CD4-positive, alpha-beta T cell treated with Interleukin-1 beta for 1 hour (primary cell): ENCODE results near the gene GALM.
A peak's percentile ranks its signal among the peaks of the same experiment; 100 is the strongest.
"Not testable (repeated sequence)": the region's sequence is repeated elsewhere in the genome, so short reads cannot be mapped to it uniquely, and the experiment has no call there.

Experiments
- DNase-seq, 2 donors: peaks; one replicate each; pipeline ENCODE4 v3.0.0-alpha.2; 2020 to 2022

GALM gene

DNA sequence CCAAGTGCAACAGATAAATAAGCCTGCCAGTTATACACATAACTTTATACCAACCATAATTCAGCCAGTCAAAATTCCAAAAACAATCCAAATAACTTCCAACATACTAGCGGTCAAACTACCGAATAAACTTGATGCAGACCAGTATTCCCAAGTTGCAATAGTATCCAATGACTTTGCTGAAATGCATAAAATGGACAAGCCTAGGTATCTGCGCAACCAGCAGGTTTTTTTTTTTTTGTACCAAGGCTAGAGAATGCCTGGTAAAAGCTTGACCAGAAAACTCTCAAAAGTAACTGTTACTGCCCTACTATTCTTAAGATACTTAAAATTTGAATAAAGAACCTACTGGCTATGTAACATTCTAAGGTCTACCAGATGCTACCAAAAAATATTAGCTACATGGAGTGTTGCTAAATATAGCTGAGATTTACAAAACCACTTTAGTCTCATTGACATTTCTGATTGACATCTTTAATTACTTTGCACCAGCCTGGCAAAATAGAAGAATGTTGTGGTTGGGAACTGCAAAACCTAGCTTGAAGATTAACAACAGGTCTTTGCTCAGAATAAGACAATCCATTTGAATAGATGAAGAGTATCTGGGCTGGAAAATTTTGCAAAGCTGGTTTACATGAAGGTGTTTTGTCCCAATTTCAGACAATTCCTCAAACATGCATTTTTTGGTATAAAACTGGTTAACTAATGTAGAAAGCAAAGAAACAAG, 77.9 kb downstream of the GALM start:
- DNase-seq: no peak

DNA sequence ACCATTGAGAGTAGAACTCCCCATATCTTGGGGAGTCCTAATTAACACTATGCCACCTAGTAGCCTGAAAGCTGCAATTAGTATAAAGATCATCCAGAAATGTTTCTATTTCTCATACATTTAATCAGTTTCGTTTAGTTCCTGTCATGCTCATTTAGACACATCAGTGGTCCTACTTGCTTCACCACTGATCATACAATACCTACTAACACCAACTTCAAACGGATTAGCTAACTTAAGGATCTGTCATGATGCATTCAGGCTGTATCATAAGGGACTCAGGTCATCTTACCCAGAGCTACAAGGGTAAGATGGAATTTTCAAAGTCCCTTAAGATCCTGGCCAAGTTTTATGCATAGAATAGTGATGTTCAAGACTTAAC, 78.5 kb downstream of the GALM start:
- DNase-seq: no peak

DNA sequence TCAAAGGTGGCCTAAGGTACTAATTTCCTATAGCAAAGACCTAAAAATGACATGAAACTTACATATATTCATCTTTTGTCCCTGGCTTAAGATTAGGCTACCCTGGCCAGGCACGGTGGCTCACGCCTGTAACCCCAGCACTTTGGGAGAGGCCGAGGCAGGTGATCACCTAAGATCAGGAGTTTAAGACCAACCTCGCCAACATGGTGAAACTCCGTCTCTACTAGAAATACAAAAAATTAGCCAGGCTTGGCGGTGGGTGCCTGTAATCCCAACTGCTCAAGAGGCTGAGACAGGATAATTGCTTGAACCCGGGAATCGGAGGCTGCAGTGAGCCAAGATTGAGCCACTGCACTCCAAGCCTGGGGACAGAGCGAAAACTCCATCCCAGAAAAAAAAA, 79.4 kb downstream of the GALM start:
- DNase-seq: no peak

DNA sequence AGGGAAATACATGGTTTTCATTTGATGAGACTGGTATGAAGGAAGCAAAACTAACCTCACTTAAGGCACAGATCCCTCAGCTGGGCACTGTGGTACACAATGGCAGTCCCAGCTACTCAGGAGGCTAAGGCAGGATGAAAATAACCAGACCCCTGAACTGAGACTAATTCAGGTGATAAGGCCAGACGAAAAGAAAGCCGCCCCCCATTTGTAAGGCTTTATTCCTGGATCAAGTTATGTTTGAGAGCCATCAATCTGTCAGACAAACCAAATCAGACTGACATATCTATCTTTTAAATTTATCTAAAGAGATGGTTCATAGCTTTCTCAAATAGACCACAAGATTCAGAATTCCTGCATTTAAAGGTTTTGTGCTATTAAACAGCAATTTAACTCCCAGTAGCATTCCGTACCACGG, 81.1 kb downstream of the GALM start:
- no peak for DNase-seq

DNA sequence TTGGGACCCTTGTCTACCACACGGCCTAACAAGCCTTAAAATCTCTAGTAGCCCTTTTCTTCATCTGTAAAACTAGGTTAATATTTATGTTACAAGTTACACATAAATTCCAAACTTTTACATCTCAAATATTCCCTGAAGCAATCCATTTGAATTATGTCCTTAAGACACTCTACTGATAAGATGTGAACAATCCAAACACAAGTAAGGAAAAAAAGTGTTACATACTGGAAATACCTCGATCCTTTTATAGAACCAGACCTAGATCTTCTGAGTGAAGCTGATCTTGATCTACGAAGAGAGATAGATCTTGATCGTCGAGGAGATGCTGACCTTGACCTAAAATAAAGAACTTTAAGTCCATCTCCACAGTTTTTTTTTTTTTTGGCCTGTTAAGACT, 81.9 kb downstream of the GALM start:
- no peak for DNase-seq

DNA sequence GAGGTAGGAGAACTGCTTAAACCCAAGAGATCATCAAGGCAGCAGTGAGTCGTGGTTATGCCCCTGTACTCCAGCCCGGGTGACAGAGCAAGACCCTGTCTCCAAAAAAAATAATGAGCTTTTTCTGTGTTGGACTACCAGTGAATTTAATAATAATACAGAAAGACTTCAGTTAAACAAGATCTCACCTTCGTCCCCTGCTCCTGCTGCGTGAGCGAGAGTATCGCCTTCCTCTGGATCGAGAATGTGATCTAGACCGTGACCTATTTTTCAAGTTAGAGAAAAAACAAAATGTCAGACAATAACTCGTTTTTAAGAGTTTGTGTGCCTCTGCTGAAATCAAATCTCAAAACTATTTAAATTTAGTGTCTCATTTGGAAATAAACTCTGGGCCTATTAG, 82.5 kb downstream of the GALM start:
- no peak for DNase-seq

DNA sequence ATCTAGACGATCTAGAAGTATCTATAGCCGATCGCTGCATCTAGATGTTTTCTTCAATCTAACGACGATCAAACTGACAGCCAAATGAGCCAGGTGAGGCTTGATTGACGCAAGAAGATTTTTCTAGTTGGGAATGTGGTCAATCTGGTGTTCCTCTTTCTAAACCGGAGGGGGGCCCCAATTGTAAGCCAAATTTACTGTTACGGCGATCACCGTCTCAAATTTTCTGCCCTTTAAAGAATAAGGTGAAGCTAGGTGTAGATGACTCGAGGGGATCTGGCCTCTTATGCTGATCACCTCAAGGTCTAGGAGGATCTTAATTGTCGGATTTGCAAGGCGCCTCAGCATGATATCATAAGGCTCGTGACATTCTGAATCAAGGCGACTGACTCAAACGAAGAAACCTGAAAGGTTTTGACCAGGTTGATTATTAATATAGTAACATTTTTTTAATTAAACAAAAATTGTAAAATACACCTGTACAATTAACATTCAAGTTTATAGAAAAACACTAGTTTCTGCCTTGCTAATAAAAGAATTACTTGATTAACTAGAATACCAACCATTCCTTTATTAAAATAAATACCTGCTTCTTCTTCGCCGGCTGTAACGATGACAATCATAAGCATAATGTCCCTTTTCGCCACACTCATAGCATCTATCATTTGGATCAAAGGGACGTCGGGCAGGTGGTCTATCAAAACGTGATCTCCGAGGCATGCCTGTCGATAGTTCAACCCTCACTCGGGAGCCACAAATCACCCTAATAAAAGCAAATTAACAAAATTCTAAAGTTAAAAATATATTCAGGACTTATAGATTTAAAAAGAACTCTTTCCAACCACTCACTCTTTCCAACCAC, 83.3 kb downstream of the GALM start:
- DNase-seq: no peak

DNA sequence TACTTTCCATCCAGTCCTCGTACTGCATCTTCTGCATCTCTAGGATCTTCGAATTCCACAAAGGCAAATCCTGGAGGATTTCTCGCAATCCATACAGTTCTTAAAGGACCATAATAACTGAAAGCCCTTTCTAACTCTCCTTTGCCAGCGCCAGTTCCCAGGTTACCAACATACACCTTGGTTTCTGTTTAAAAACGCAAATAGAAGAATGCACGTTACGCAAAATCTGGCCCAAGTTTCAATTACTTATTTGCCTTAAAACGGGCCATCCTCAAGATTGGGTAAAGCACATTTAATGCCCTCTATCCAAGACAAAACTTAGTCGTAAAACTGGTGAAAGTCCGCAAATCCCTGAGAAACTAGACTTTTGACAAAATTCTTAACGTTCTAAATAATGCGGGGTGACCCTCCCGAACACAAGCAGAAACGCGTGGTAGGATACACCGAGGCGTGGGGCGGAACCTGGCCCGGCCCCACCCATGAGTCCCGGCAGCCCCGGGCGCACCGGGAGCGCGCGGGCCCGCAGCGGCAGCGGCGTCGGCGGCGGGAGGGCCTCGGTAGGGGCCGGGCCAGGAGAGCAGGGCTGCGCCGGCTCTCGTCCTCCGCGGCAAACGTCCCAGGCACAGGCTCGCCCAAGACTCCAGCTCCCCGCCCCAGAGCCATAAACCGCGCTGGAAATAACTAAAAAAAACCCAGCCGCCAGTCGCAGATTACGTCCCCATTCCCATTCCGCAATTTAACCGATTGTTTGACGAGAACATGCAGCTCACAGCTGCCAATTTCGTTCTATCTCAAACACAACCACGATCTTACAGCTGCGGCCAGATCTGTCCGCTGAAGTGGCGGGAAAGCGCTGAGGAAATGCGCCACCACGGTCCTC, 84.3 kb downstream of the GALM start:
- DNase-seq: peak; percentile 60 to 61

DNA sequence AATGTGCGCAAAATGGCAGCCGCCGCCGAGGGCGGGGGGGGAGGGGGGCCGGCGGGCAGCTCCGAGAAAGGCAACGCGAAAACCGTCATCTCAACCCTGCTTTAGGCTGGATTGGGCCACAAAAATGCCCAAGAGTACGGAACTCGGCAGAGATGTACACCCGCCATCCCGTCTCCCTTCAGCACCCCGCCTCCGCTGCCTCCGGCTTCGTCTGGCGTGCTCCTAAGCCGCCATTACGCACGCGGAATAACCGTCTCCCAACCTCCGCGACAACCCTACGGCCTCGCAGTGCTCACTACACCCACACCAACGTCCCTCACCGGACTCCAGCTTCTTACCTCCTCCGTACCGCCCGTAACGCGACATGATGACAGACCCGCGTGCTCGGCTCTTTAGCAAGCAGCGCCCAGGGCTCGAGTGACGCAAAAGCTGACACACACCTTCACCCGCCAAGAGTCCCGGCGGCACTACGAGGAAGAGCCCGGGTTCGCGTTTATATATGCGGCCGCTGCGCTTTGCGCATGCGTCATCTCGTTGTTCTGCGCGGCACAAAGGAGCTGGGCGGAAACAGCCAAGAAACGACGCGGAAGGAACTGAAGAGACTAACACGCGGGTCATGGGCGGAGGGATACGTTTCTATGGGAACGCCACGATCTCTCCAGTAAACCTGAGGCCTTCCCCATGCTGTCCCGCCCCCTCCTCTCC, 85.1 kb downstream of the GALM start, which contains the start of gene SRSF7:
Gene SRSF7, minus strand, starts transcription at position 471 of the 705 bp plus-strand sequence. Its CDS starts 105 bp downstream, at position 366.
- DNase-seq: peak; percentile 98 to 99

DNA sequence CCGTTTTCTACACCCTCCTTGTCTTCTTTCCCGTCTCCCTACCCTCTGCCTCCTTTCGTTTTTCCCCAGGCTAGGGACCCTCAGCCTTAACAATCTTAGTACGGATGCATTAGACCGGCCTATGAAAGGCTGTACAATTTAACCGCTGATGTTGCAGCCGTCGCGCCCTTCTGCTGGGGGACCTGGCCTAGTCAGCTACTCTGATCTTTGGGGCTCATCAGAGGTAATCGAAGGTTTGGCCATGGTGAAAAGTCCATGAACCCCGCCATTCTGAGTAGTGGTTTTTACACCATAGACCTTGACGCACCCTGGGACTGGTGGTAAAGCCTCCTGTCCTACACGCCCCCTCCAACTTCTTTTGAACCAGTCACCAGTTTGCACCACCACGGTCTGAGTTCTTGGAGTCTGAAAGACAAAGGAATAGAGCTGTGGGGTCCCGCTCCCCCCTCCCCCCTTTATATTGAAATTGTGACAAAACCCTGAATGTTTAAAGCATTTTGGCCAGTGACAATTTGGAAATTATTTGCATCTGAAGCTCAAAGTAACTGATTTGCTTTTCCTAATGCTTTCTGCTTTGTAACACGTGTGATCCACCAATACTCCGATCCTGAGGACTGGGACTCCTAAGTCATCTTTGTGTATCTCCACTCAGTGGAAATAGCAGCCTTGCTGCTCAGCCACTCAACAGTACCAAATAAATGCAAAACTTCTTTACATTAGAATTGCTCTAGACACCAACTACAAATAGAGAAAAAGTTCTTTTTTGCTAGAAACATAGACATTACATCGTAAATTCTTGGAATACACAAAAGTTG, 85.9 kb downstream of the GALM start:
- no peak for DNase-seq

DNA sequence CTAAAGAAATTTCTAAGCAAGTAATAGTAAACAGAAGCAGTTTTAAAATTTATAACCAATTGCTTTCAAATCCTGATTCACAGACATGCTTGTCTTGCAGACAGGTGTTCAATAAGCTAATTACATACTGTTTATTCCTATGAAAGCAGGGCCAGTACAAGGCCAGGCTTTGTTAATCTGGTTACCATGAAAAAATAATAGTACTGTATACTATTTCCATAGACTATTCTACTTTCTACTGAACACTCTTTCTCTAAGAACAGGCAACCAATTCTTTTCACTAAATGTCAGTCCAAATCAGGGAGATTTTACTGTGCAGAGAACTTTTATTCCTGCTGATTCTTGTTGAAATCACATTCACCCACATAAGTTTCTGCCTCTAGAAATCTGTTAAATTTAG, 88.1 kb downstream of the GALM start:
- no peak for DNase-seq

DNA sequence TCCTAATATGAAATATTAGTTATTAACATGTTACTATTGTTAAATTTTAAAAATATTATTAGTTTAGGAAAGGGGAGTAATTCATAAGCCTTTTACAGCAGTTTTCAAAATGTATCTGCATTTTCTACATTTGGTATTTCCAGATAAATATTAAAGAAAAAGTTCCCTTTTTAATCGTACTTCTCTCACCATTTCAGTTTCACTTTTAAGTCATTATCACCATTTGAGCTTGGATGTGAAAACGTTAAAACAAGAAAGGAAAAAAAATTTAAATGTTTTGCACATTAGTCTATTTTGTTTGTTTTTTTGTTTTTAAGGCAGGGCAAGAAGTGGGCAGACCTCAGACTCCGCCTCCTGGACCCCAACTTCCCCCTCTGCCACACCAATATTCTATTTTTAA, 88.6 kb downstream of the GALM start:
- DNase-seq: no peak

DNA sequence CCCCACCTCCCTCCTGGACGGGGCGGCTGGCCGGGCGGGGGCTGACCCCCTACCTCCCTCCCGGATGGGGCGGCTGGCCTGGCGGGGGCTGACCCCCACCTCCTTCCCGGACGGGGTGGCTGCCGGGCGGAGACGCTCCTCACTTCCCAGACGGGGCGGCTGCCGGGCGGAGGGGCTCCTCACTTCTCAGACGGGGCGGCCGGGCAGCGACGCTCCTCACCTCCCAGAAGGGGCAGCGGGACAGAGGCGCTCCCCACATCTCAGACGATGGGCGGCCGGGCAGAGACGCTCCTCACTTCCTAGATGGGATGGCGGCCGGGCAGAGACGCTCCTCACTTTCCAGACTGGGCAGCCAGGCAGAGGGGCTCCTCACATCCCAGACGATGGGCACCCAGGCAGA, 90.0 kb downstream of the GALM start:
- DNase-seq: not testable (repeated sequence)

DNA sequence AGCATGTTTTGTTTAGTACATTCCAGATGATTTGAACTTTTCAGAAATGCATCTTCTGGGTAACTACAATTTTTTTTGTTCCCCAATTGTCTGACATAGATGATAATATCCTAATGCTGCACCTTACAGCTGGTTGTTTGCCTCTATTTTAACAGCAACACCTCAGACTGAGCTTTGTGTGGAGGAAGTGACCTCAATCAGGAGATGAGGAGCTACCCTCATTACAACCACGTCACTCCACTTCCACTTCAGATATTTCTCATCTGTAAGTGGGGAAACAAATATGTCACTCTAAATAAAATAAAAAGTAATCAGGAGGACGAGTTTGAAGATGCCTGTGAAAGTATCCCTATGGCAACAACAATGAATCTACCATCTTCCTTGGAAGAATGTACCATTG, 97.3 kb downstream of the GALM start:
- no peak for DNase-seq

DNA sequence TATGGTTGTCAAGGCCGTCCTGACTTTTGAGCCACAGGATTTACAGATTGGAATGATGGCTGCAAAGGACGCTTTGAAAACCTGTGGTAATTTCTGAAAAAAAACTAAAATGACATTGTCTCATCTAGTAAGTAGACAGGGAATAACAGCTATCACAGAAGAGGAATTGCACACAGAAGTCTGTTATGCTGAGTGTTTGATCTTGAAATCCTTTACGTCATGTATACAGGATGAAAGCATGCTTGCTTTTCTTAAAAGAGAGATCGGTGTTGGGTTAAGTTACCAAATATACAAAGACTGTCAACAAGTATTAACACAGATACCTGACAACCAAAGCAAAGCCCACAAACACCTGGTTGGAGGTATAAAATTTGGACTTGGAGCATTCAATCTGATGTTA, 97.8 kb downstream of the GALM start:
- no peak for DNase-seq

DNA sequence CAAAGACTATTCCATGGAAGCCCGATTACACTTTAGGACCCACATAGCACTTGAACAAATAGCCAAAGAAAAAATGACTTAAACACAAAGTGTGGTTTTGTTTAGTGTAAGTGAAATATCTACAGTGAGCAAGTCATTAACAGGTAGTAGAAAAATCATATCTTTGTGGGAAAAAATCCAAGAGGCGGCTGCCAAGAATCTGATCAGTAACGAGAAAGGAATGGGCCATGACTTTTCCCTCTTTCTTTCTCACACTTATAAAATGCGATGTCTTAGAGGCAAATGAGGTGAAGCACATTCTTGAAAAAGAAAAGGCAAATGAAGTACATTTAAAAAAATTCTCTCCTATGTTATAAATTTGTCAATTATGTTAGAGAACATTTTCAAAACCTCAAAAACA, 99.2 kb downstream of the GALM start:
- DNase-seq: no peak

DNA sequence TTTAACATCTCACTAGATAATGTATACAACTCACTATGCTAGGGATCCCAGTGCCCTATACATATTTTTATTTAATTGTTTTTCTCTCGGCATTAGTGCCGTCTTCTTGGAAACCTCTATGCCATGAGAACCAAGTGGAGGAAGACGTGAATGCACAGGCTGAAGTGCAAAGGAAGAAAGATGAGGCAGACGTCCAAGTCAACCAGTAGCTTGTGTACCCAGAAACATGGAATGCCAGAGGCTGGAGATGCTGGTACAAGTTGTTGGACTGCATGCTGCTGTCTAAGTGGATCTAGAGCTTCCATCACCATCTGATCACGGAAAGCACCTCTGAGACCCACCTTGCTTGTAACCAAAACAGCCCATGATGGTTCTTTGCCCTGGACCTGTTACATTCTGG, 99.6 kb downstream of the GALM start:
- no peak for DNase-seq

DNA sequence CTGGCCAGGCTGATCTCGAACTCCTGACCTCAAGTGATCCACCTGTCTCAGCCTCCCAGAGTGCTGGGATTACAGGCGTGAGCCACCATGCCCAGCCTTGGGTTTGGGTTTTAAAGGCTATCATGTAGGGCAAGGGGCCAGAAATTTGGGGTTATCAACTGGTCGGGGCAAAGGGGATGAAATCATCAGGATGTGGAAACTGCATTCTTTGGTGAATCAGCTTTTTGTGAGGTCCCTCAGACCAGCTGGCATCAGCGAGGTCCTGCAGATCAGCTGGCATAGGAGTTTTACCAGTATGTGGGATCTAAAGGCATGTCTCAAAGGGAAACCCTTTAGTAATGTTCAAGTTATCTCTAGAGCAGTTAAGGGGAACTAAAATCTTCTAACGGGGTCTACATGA, 105.7 kb downstream of the GALM start:
- DNase-seq: no peak

DNA sequence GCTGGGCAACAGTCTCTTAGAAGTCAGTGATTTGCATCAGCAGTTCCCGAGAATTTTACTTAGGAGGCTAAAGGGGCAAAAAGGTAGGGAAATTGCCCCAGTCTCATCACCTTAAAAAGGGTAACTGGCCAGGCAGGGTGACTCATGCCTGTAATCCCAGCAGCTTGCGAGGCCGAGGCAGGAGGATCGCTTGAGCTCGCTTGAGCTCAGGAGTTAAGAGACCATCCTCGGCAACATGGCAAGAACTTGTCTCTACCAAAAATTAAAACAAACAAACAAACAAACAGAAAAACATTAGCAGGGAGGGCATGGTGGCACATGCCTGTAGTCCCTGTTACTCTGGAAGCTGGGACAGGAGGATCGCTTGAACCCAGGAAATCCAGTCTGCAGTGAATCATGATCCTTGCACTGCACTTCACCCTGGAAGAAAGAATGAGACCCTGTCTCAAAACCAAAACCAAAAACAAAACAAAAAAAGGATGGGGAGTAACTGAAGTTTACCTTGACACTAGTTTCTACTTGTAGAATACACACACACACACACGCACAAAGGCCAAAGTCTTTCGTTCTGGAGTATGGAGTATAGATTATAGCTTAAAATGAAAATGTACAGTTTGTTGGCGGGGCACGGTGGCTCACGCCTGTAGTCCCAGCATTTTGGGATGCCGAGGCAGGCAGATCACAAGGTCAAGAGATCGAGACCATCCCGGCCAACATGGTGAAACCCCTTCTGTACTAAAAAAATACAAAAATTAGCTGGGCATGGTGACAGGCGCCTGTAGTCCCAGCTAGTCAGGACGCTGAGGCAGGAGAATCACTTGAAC, 109.4 kb downstream of the GALM start:
- no peak for DNase-seq

DNA sequence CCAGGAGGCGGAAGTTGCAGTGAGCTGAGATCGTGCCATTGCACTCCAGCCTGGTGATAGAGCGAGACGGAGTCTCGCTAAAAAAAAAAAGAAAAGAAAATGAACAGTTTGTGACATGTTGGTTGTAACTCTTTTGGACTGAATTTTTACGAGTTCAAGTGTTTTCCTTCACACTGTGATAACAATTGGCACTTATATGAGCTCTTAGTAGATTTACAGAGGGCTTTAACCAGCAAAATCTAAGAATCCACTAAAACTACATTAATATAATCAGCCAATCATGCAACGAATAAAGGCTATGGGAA, 110.0 kb downstream of the GALM start:
- no peak for DNase-seq

DNA sequence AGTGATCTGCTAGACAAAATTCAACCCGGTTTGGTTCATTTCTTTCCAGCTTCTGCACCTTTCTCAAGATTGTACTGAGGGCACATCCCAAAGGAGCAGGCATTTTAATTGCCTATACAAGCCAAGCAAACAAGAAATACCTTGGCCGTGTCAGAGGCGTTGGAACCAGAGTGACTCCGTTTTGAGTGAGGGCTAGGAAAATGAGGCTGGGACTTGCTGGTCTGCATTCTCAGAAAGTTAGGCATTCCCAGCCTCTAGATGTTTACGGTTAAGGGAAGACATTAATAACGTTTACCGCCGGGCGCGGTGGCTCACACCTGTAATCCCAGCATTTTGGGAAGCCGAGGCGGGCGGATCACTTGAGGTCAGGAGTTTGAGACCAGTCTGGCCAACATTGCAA, 110.6 kb downstream of the GALM start:
- no peak for DNase-seq
